Measurements from ENCODE around the gene FNDC3A.

DNA sequence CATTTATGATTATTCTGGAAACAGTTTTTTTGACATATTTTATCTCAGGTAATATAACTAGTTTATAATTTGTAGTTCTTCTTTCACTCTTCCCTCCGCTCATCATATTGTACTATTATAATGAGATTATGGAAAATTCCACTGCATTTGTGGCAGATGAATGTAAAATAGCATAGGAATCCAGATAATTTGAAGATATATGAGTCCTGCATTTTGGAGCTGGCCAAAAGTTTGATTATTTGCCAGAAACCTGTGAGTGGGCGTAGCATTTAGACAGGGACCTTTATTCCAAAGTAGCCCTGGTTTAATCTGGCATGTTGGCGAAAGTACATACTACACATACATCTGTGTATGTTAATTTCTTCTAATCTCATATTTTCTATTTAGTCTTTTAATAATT, 65.2 kb downstream of the FNDC3A start:
- TF ChIP-seq EZH2 (IDR thresholded peaks at IDR 0.05; ENCODE audit: insufficient read depth, poor library complexity, severe bottlenecking): no peak
- TF ChIP-seq EZH2phosphoT487 (IDR thresholded peaks at IDR 0.05; ENCODE audit: insufficient read depth, low read depth): no peak
